Activated CD8-positive, alpha-beta memory T cell treated with anti-CD3 and anti-CD28 coated beads, Interleukin-2, amount 50 U/mL, for 4 hours (primary cell): ENCODE results near the gene ZNF557.

Experiments
- DNase-seq: peaks from one replicate; pipeline ENCODE4 v3.0.0-alpha.2; 2020

ZNF557 gene

GRCh38 chr19:7130043-7130442 lies 60.5 kb downstream of the ZNF557 start:
- no peak for DNase-seq

- no peak for DNase-seq
Measured at GRCh38 chr19:7132054-7132453, 62.6 kb downstream of the ZNF557 start.

- no peak for DNase-seq
Measured at GRCh38 chr19:7137120-7137519, 67.6 kb downstream of the ZNF557 start.
